Hepatocyte (in vitro differentiated cells): Measurements from ENCODE around the gene MAPK1.
"Not testable (repeated sequence)": the region's sequence is repeated elsewhere in the genome, so short reads cannot be mapped to it uniquely, and the experiment has no call there.

Experiments used
- EZH2 ChIP-seq: fragments of 200-600 bp; sonication (generic); IDR thresholded peaks from 2 replicates; pipeline ENCODE4 v1.6.1; 2016; ENCODE audit warnings: antibody characterized with exemption, mild to moderate bottlenecking, borderline replicate concordance
- EZH2phosphoT487 ChIP-seq: fragments of 200-600 bp; sonication (generic); IDR thresholded peaks from one replicate; pipeline ENCODE4 v1.6.1; 2018; ENCODE audit warnings: antibody characterized with exemption, mild to moderate bottlenecking, low read depth, moderate library complexity; ENCODE audit not compliant: unreplicated experiment, severe bottlenecking
- TF ChIP-seq, protein P1 (sequence below): fragments of 200-600 bp; sonication (generic); IDR thresholded peaks from 2 replicates; pipeline ENCODE4 v1.5.1; 2016; ENCODE audit warnings: antibody characterized with exemption, mild to moderate bottlenecking; ENCODE audit not compliant: poor library complexity

DNA sequence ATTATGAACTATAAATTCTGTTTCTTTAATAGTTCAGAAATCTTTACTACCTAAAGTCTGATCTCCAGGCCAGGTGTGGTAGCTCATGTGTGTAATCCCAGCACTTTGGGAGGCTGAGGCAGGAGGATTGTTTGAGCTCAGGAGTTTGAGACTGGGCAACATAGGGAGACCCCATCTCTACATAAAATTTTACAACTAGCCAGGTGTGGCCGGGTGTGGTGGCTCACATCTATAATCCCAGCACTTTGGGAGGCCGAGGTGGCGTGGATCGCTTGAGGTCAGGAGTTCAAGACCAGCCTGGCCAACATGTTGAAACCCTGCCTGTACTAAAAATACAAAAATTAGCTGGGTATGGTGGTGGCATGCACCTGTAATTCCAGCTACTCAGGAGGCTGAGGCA, 5.3 kb upstream of the MAPK1 start:
- not testable (repeated sequence) for TF ChIP-seq EZH2phosphoT487, EZH2
- TF ChIP-seq, protein P1, sequence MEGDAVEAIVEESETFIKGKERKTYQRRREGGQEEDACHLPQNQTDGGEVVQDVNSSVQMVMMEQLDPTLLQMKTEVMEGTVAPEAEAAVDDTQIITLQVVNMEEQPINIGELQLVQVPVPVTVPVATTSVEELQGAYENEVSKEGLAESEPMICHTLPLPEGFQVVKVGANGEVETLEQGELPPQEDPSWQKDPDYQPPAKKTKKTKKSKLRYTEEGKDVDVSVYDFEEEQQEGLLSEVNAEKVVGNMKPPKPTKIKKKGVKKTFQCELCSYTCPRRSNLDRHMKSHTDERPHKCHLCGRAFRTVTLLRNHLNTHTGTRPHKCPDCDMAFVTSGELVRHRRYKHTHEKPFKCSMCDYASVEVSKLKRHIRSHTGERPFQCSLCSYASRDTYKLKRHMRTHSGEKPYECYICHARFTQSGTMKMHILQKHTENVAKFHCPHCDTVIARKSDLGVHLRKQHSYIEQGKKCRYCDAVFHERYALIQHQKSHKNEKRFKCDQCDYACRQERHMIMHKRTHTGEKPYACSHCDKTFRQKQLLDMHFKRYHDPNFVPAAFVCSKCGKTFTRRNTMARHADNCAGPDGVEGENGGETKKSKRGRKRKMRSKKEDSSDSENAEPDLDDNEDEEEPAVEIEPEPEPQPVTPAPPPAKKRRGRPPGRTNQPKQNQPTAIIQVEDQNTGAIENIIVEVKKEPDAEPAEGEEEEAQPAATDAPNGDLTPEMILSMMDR: not testable (repeated sequence)
